IMR-90 (cell line): ENCODE data around the gene NAGK. TPM values are rescaled to one million over a fixed set of nuclear protein-coding genes. Genes with fewer than 3 reads are reported as not detected.

Experiments used
- ATAC-seq: fragments of 200-7000 bp; cut with Tn5 transposase; 2 replicates; pipeline ENCODE4 v1.9.1; 2020; ENCODE audit warnings: low read depth, mild to moderate bottlenecking, moderate library complexity
- BruUV-seq: library from RNA; stranded (reverse); fragments of 400-500 nt; replicated peaks from 2 replicates; lab custom pipeline; 2021; lab: Mats Ljungman, UMichigan
- CTCF ChIA-PET: fragments of 300-600 bp; formaldehyde crosslinking; extraction: SDS; loops from one replicate; lab custom pipeline; 2021; ENCODE audit warnings: antibody characterized with exemption; lab: Yijun Ruan, JAX
- POLR2A ChIA-PET: fragments of 300-600 bp; sonication (Branson Sonifier 250); formaldehyde crosslinking; loops from one replicate; lab custom pipeline; 2022; ENCODE audit warnings: antibody characterized with exemption; ENCODE audit not compliant: unreplicated experiment; lab: Charles Lee
- DNase-seq: peaks from one replicate; pipeline ENCODE4 v3.0.0; 2013
- H2AFZ ChIP-seq: replicated peaks from 2 replicates; pipeline ENCODE3; 2013; ENCODE audit warnings: low read length, mild to moderate bottlenecking; ENCODE audit not compliant: poor library complexity
- H2AK5ac ChIP-seq: 2 replicates; pipeline ENCODE4 v1.6.1; 2013; ENCODE audit warnings: low read depth, low read length, inconsistent platforms
- H2AK9ac ChIP-seq: replicated peaks from 2 replicates; pipeline ENCODE3; 2013; ENCODE audit warnings: mild to moderate bottlenecking, low read depth, low read length, moderate library complexity; ENCODE audit not compliant: poor library complexity
- H2BK120ac ChIP-seq: 2 replicates; pipeline ENCODE4 v1.6.1; 2013; ENCODE audit warnings: low read depth, low read length, inconsistent platforms
- H2BK15ac ChIP-seq: 3 replicates; pipeline ENCODE4 v1.6.1; 2013; ENCODE audit warnings: low read depth, low read length, inconsistent platforms
- H2BK20ac ChIP-seq: 2 replicates; pipeline ENCODE4 v1.6.1; 2013; ENCODE audit warnings: low read depth, mild to moderate bottlenecking, inconsistent platforms, low read length, moderate library complexity
- H2BK5ac ChIP-seq: 2 replicates; pipeline ENCODE4 v1.6.1; 2013; ENCODE audit warnings: mild to moderate bottlenecking, low read depth, low read length, inconsistent platforms; ENCODE audit not compliant: poor library complexity, severe bottlenecking
- H3K14ac ChIP-seq: replicated peaks from 2 replicates; pipeline ENCODE4 v1.6.1; 2013; ENCODE audit warnings: low read depth, low read length, inconsistent platforms
- H3K18ac ChIP-seq: 2 replicates; pipeline ENCODE4 v1.6.1; 2013; ENCODE audit warnings: low read depth, low read length, control low read depth
- H3K23ac ChIP-seq: 2 replicates; pipeline ENCODE4 v1.6.1; 2013; ENCODE audit warnings: low read depth, low read length, inconsistent platforms
- H3K27ac ChIP-seq: 2 replicates; pipeline ENCODE4 v1.5.1; 2013; ENCODE audit warnings: mild to moderate bottlenecking, control low read depth, low read length; ENCODE audit not compliant: insufficient read depth
- H3K27me3 ChIP-seq: 2 replicates; pipeline ENCODE4 v1.6.1; 2013; ENCODE audit warnings: low read length; ENCODE audit not compliant: control insufficient read depth, insufficient read depth
- H3K36me3 ChIP-seq: 2 replicates; pipeline ENCODE4 v1.6.1; 2013; ENCODE audit warnings: low read length, mixed read lengths; ENCODE audit not compliant: control insufficient read depth, insufficient read depth
- H3K4ac ChIP-seq: 2 replicates; pipeline ENCODE4 v1.6.1; 2013; ENCODE audit warnings: low read depth, low read length, inconsistent platforms
- H3K4me1 ChIP-seq: 2 replicates; pipeline ENCODE4 v1.6.1; 2013; ENCODE audit warnings: low read length, mixed read lengths; ENCODE audit not compliant: control insufficient read depth, insufficient read depth
- H3K4me2 ChIP-seq: 2 replicates; pipeline ENCODE4 v1.6.1; 2013; ENCODE audit warnings: low read depth, mild to moderate bottlenecking, control low read depth, low read length, moderate library complexity
- H3K4me3 ChIP-seq: 2 replicates; pipeline ENCODE4 v1.5.1; 2013; ENCODE audit warnings: low read depth, mild to moderate bottlenecking, control low read depth, low read length, moderate library complexity; ENCODE audit not compliant: insufficient read depth
- H3K56ac ChIP-seq: 2 replicates; pipeline ENCODE4 v1.6.1; 2013; ENCODE audit warnings: low read length, inconsistent platforms; ENCODE audit not compliant: insufficient read depth; ENCODE audit errors: extremely low read depth
- H3K79me1 ChIP-seq, 2 experiments: 2 replicates each; pipeline ENCODE4 v1.6.1; 2013; ENCODE audit warnings: low read length in 2 of 2, inconsistent platforms in 1 of 2, low read depth in 1 of 2
- H3K9ac ChIP-seq: 2 replicates; pipeline ENCODE4 v1.6.1; 2013; ENCODE audit warnings: low read depth, low read length, control low read depth
- H3K9me1 ChIP-seq: 2 replicates; pipeline ENCODE4 v1.6.1; 2013; ENCODE audit warnings: low read length, inconsistent platforms; ENCODE audit not compliant: insufficient read depth
- H3K9me3 ChIP-seq: 2 replicates; pipeline ENCODE4 v1.6.1; 2013; ENCODE audit warnings: low read length; ENCODE audit not compliant: control insufficient read depth, insufficient read depth
- H4K20me1 ChIP-seq: 2 replicates; pipeline ENCODE4 v1.6.1; 2013; ENCODE audit warnings: low read length, inconsistent platforms; ENCODE audit not compliant: insufficient read depth
- H4K5ac ChIP-seq: 2 replicates; pipeline ENCODE4 v1.6.1; 2013; ENCODE audit warnings: mild to moderate bottlenecking, low read depth, low read length, control low read depth
- H4K8ac ChIP-seq, 2 experiments: 2 replicates each; pipeline ENCODE4 v1.6.1; 2013; ENCODE audit warnings: low read depth in 2 of 2, low read length in 2 of 2, control low read depth in 1 of 2, inconsistent platforms in 1 of 2
- H4K91ac ChIP-seq: 2 replicates; pipeline ENCODE4 v1.6.1; 2013; ENCODE audit warnings: low read depth, low read length, inconsistent platforms; ENCODE audit not compliant: insufficient read depth
- BHLHE40 ChIP-seq: fragments of 150-350 bp; IDR thresholded peaks from 2 replicates; pipeline ENCODE4 v1.6.1; 2016; ENCODE audit warnings: mild to moderate bottlenecking, low read depth, low read length
- CEBPB ChIP-seq: IDR thresholded peaks from 2 replicates; pipeline ENCODE4 v1.6.1; 2012; ENCODE audit warnings: low read depth, low read length, improper control_type of control experiment
- WGBS, 2 experiments: methylation state at CpG; one replicate each; pipeline versions ENCODE4 v1.1.5 to v1.1.7; 2013; ENCODE audit warnings: missing lambda C conversion rate in 2 of 2; ENCODE audit not compliant: insufficient read length in 1 of 2; ENCODE audit errors: extremely low coverage in 2 of 2; 5-methylcytosine and 5-hydroxymethylcytosine counted together
- dilution Hi-C: fragments of 300-500 bp; cut with HindIII; formaldehyde crosslinking; loops from one replicate; pipeline ENCODE4 v1.14.3; 2018; ENCODE audit warnings: low sequenced_read_pairs; ENCODE audit not compliant: unreplicated experiment
- in situ Hi-C: fragments of 300-500 bp; cut with MboI; formaldehyde crosslinking; loops from 3 replicates; pipeline ENCODE4 v1.14.3; 2019; ENCODE audit warnings: low sequenced_read_pairs, inconsistent platforms, mixed read lengths
- intact Hi-C: fragments of 100-400 bp; cut with micrococcal nuclease; formaldehyde crosslinking; loops from 2 replicates; pipeline ENCODE4 v1.10.0; 2022
- polyA plus RNA-seq, 3 experiments: library from polyadenylated mRNA; depleted of rRNA; stranded (reverse); fragments of >200 nt; gene quantifications; 2 replicates each; pipeline ENCODE4 v1.2.3, GENCODE V29; 2012; ENCODE audit warnings: low replicate concordance in 1 of 3
- total RNA-seq: library from RNA; depleted of rRNA; stranded (reverse); fragments of >200 nt; gene quantifications from 2 replicates; pipeline ENCODE4 v1.2.3, GENCODE V29; 2012

The NAGK gene
- total and polyA plus RNA-seq, 2 of the 4 experiments (the other 2 are of a cell fraction), result 60.4 to 146 TPM

GRCh38 chr2:71064754-71065621 lies 3.5 kb upstream of the NAGK start:
- H4K5ac ChIP-seq, result peak overlapping the region; percentile 62; the same call in 1 of the 2 replicates
- DNase-seq, result peak; percentile 32
- peak overlapping the region; percentile 44 for H3K4me2 ChIP-seq
- ChIA-PET POLR2A (no interaction called here), CTCF (interaction anchor here (0.9 kb wide), 1 partner anchor 117 kb away, joined by 3 read pairs; no protein-coding TSS in a partner anchor)
- no TSS peak for BruUV-seq
- in situ Hi-C loops, result no loop called here
- H3K14ac ChIP-seq, result 0 out of 2 replicates have a peak overlapping the region, but pooled peaks have one; percentile 35
- H2AK5ac ChIP-seq, result no peak overlapping the region
- peak overlapping the region in 1 of 2 experiments; percentile 56; a peak in 1 of 4 replicates for H4K8ac ChIP-seq
- peak overlapping the region; percentile 58 for H2BK5ac ChIP-seq
- H3K9ac ChIP-seq, result peak overlapping the region; percentile 26; the same call in 1 of the 2 replicates
- H3K9me3 ChIP-seq, result no peaks in the 10 kb centered on the region
- H3K18ac ChIP-seq, result peak overlapping the region; percentile 39; the same call in 1 of the 2 replicates
- dilution Hi-C loops, result no loop called here
- H3K4me1 ChIP-seq, result peaks cover 13% of the 10 kb centered on the region
- H3K4me3 ChIP-seq, result no peak overlapping the region
- peak overlapping the region; percentile 54; the same call in 1 of the 2 replicates for H2BK120ac ChIP-seq
- TF ChIP-seq CEBPB (peak; percentile 77), BHLHE40 (no peak)
- peak overlapping the region; percentile 49; the same call in 1 of the 2 replicates for H3K4ac ChIP-seq
- H3K23ac ChIP-seq, result 0 out of 2 replicates have a peak overlapping the region, but pooled peaks have one; percentile 19
- peaks cover 3% of the 10 kb centered on the region; the same call in 1 of the 2 replicates for H3K9me1 ChIP-seq
- peak overlapping the region; percentile 19; the same call in 1 of the 2 replicates for H4K91ac ChIP-seq
- no peaks in the 10 kb centered on the region for H3K36me3 ChIP-seq
- no peak overlapping the region for H2BK20ac ChIP-seq
- peak overlapping the region; percentile 93; the same call in 1 of the 2 replicates for H3K27ac ChIP-seq
- H3K27me3 ChIP-seq, result peaks cover 10% of the 10 kb centered on the region
- no peak overlapping the region for H2AFZ ChIP-seq
- intact Hi-C loops, result loop anchor here (5.0 kb wide), 1 partner anchor 88 kb away; the partner anchor contains the start of gene ANKRD53
- no peak overlapping the region for H2AK9ac ChIP-seq
- no peak for ATAC-seq
- no peaks in the 10 kb centered on the region for H4K20me1 ChIP-seq
- no CpG with 5 or more reads among the region's 7 CpGs for WGBS, 2 experiments
- peaks cover 5 to 22% of the 10 kb centered on the region in 2 experiments for H3K79me1 ChIP-seq
- H3K56ac ChIP-seq, result peak overlapping the region; percentile 47; the same call in 1 of the 2 replicates
- H2BK15ac ChIP-seq, result no peak overlapping the region
